Colonic mucosa (tissue), 4 donors: ENCODE data around the gene COL21A1. TPM values are rescaled to one million over a fixed set of nuclear protein-coding genes. Genes with fewer than 3 reads are reported as not detected.

Source experiments
- DNase-seq: peaks from one replicate; pipeline ENCODE4 v3.0.0-alpha.2; 2020
- H3K27ac ChIP-seq: fragments of 200-600 bp; one replicate; pipeline ENCODE4 v1.8.0; 2021
- H3K27me3 ChIP-seq: fragments of 200-600 bp; one replicate; pipeline ENCODE4 v1.8.0; 2021
- H3K36me3 ChIP-seq: fragments of 200-600 bp; one replicate; pipeline ENCODE4 v1.8.0; 2021
- H3K4me1 ChIP-seq: fragments of 200-600 bp; one replicate; pipeline ENCODE4 v1.8.0; 2021; ENCODE audit warnings: mild to moderate bottlenecking
- H3K4me3 ChIP-seq: fragments of 200-600 bp; one replicate; pipeline ENCODE4 v1.8.0; 2021
- H3K9ac ChIP-seq, 2 donors: one replicate each; pipeline ENCODE4 v1.7.0; 2013; ENCODE audit warnings: control low read depth in 2 of 2, low read depth in 2 of 2, low read length in 2 of 2
- H3K9me3 ChIP-seq: fragments of 200-600 bp; one replicate; pipeline ENCODE4 v1.8.0; 2021
- CTCF ChIP-seq: fragments of 200-600 bp; IDR thresholded peaks from one replicate; pipeline ENCODE4 v1.8.0; 2022; ENCODE audit warnings: antibody characterized with exemption, mild to moderate bottlenecking
- intact Hi-C: fragments of 100-400 bp; cut with DNase I; formaldehyde crosslinking; loops from one replicate; pipeline ENCODE4 v1.14.1; 2022
- total RNA-seq, 2 donors: library from RNA; stranded (reverse); fragmentation: NEBNext Ultra II Directional in 1 of 2; extraction: Animal tissue kit (Norgen Biotek cat#: 25700) in 1 of 2; gene quantifications; one replicate each; pipeline ENCODE4 v1.2.1, GENCODE V29; 2021
- donor health status: healthy.
- donor health status: DM: no; HTN: no; CAD: no.
- donor health status: DM: no; HTN: no; CAD: no.

The COL21A1 gene
- 1 to 10 TPM in 1 of 2 donors, under 1 TPM in 1; 0.79 to 1.9 TPM for total RNA-seq

DNA sequence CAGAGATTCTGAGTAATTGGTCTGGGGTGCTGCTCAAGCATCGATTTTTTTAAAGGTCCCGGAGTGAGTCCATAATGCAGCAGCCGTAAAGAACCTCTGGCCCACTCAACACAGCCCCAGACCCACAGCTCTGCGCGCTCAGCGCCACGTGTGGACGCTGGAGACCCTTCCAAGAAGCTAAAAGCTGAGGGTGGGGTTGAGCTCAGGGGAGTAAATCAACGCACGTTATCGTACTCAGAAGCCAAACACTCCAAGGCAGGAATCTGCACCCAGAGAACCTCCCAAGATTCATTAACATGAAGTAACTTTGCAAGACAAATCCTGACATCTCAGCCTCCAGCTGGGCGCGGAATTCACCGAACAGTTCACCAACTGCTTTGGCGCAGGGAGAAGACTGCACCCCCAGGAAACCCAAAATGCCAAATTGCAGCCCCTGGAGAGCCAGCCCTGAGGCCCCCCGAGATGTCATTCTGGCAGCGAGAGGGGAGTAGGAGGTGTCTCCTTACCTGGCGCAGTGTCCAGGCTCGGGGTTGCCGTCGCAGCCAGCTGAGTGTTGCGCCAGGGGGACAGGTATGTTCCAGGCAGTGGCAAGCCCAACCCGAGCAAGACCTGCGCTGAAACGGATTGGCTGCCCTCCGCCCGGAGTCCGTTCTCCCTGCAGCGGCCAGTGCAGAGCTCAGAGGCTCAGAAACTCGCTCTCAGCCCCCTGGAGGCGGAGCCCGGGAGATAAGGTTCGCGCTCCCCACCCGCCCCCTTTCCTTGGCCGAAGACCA is at the start of gene COL21A1:
COL21A1 (minus strand) TSS at position 700 of the 773 bp plus-strand sequence. CDS start 64,962 bp downstream, outside the sequence.
- no peaks in the 10 kb centered on the region for H3K27me3 ChIP-seq
- no peaks in the 10 kb centered on the region for H3K9me3 ChIP-seq
- no peak within 1 kb of the TSS for H3K9ac ChIP-seq
- H3K36me3 ChIP-seq: no peaks in the 10 kb centered on the region
- no peak within 1 kb of the TSS for H3K27ac ChIP-seq
- TF ChIP-seq CTCF: no peak
- intact Hi-C loops: no loop called here
- H3K4me3 ChIP-seq: peak within 1 kb of the TSS; percentile 27
- DNase-seq: peak; percentile 31
- no peaks in the 10 kb centered on the region for H3K4me1 ChIP-seq

DNA sequence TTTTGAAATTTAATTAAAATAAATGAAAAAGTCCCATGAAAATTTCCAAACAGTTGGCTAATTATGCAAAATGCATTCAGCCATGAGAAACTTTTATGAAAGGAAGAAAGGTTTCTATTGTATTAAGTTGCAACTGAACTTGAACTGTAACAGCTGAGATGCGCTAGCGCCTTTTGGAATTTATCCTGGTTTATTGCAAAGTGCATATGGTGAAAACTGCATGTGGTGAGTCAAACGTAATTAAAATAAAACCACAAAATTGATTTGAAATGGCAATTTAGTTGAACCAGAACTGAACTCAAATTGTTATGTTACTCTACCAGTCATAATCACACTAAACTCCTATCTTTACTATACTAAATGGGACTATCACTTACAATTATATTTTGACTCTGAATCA is 46.4 kb upstream of the COL21A1 start:
- no peaks in the 10 kb centered on the region for H3K9me3 ChIP-seq
- no peak overlapping the region for H3K4me3 ChIP-seq
- DNase-seq: no peak
- H3K27ac ChIP-seq: no peak overlapping the region
- H3K27me3 ChIP-seq: no peaks in the 10 kb centered on the region
- intact Hi-C loops: loop anchor here (2.0 kb wide), 1 partner anchor 311 kb away; no protein-coding TSS in a partner anchor
- TF ChIP-seq CTCF: no peak
- no peaks in the 10 kb centered on the region for H3K36me3 ChIP-seq
- H3K4me1 ChIP-seq: no peaks in the 10 kb centered on the region
- H3K9ac ChIP-seq: no peak overlapping the region

- peak; percentile 48 for TF ChIP-seq CTCF
These were observed 45.3 kb upstream of the COL21A1 start for GRCh38 chr6:56292505-56293181.

DNA sequence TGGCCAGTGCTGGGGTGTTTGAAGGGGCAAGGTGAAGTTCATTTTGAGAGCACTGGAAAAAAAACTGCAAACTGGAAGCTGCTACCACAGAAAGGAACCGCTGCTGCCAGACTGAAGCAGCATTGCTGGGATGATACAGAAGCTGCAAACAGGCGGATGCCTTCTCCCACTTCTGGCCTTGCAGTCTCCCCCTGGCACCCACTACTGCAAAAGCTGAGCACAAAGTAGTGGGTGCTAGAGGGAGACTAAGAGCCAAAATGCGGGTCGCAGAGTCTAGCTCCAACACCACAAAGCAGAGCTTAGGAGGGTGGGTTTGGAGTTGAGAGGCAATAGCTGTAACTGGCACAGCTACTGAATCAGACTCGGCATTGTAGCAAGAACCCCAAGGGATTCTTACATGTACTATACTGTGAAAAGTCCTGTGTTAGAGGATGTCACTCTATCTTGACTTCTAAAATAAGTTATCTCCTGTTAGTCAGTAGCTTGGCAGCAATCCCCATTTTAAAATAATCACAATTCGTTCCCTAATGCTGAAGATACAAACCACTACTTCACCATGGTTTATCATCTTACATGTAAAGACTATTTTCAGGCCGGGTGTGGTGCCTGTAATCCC is 44.0 kb upstream of the COL21A1 start:
- Histone ChIP-seq H3K36me3 (no peaks in the 10 kb centered on the region), H3K4me1 (no peaks in the 10 kb centered on the region), H3K9ac (no peak overlapping the region), H3K27me3 (no peaks in the 10 kb centered on the region), H3K27ac (no peak overlapping the region), H3K4me3 (no peak overlapping the region), H3K9me3 (no peaks in the 10 kb centered on the region)
- no peak for DNase-seq
- no peak for TF ChIP-seq CTCF
- intact Hi-C loops: no loop called here

More at GRCh38 chr6:56292505-56293181, 45.3 kb upstream of the COL21A1 start:
- Histone ChIP-seq H3K27me3 (no peaks in the 10 kb centered on the region), H3K27ac (no peak overlapping the region), H3K9ac (no peak overlapping the region), H3K4me1 (no peaks in the 10 kb centered on the region), H3K4me3 (no peak overlapping the region), H3K36me3 (no peaks in the 10 kb centered on the region), H3K9me3 (no peaks in the 10 kb centered on the region)
- intact Hi-C loops: loop anchor here (2.0 kb wide), 1 partner anchor 310 kb away; no protein-coding TSS in a partner anchor
- DNase-seq: peak; percentile 35

DNA sequence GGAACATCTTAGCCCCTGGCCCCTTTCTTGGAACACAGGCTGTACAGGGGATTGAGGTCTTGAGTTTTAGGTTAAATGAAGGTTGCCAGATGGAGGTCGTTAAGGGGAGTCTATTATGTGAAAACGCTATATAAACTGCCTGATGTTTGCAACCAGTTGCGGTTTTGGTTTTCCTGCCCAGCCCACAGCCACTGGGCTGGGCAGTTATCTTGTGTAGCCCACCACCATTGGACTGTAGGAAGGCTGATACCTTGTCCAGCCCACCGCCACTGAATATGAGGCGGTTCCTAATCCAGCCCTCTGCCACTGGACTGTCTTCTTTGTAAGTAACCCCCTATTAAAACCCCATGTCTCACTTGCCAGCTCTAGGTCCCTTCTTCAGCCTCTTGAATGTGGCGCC is 42.3 kb upstream of the COL21A1 start:
- H3K4me1 ChIP-seq: no peaks in the 10 kb centered on the region
- no peak overlapping the region for H3K9ac ChIP-seq
- TF ChIP-seq CTCF: no peak
- no peak for DNase-seq
- no peak overlapping the region for H3K27ac ChIP-seq
- no peaks in the 10 kb centered on the region for H3K36me3 ChIP-seq
- intact Hi-C loops: no loop called here
- no peaks in the 10 kb centered on the region for H3K9me3 ChIP-seq
- no peak overlapping the region for H3K4me3 ChIP-seq
- H3K27me3 ChIP-seq: no peaks in the 10 kb centered on the region
